NCI-H1694 treated with DMSO at 0.1 percent for 48 hours (cell line): ENCODE data around the gene ZNF184.

ENCODE experiments used
- DNase-seq: peaks from one replicate; lab custom pipeline; 2025; lab: John Stamatoyannopoulos, UW

ZNF184 gene

GRCh38 chr6:27472617-27473400 lies at the start of gene ZNF184:
Gene ZNF184 (minus strand): TSS chr6:27473105. CDS start chr6:27472294, 811 bp downstream.
- DNase-seq, result peak; percentile 85

GRCh38 chr6:27518881-27519795 lies 46.2 kb upstream of the ZNF184 start:
- peak; percentile 58 for DNase-seq

GRCh38 chr6:27517928-27518787 lies 45.3 kb upstream of the ZNF184 start:
- DNase-seq, result peak; percentile 16

- DNase-seq, result no peak
These were observed 44.3 kb upstream of the ZNF184 start for GRCh38 chr6:27517238-27517637.

GRCh38 chr6:27514906-27515495 lies 42.1 kb upstream of the ZNF184 start:
- DNase-seq, result no peak

- DNase-seq, result no peak
These were observed 39.6 kb upstream of the ZNF184 start for GRCh38 chr6:27512525-27512924.

- no peak for DNase-seq
These were observed 34.4 kb upstream of the ZNF184 start for GRCh38 chr6:27507041-27507956.

- peak; percentile 49 for DNase-seq
These were observed 32.5 kb upstream of the ZNF184 start for GRCh38 chr6:27505209-27506027.

- peak; percentile 33 for DNase-seq
These were observed 30.6 kb upstream of the ZNF184 start for GRCh38 chr6:27503436-27504030.

GRCh38 chr6:27502508-27503435 lies 29.9 kb upstream of the ZNF184 start:
- DNase-seq, result peak; percentile 53

GRCh38 chr6:27501187-27501586 lies 28.3 kb upstream of the ZNF184 start:
- DNase-seq, result no peak

- DNase-seq, result no peak
These were observed 27.3 kb upstream of the ZNF184 start for GRCh38 chr6:27500177-27500576.

- DNase-seq, result no peak
These were observed 22.7 kb upstream of the ZNF184 start for GRCh38 chr6:27495386-27496135.

- no peak for DNase-seq
These were observed 22.1 kb upstream of the ZNF184 start for GRCh38 chr6:27494987-27495385.

GRCh38 chr6:27494103-27494502 lies 21.2 kb upstream of the ZNF184 start:
- DNase-seq, result no peak

- DNase-seq, result no peak
These were observed 19.8 kb upstream of the ZNF184 start for GRCh38 chr6:27492631-27493190.
